HepG2 (cell line): ENCODE data around the gene IGLON5. TPM values are rescaled to one million over a fixed set of nuclear protein-coding genes. Genes with fewer than 3 reads are reported as not detected.
A peak's percentile ranks its signal among the peaks of the same experiment; 100 is the strongest.

ENCODE experiments used
- ARID4A ChIP-seq: sonication (generic); formaldehyde crosslinking; IDR thresholded peaks from 2 replicates; pipeline ENCODE4 v1.5.0; 2020; ENCODE audit warnings: mild to moderate bottlenecking, missing genetic modification reagents, borderline replicate concordance
- BRF2 ChIP-seq: sonication (generic); formaldehyde crosslinking; IDR thresholded peaks from 2 replicates; pipeline ENCODE4 v1.8.1; 2022; ENCODE audit warnings: mild to moderate bottlenecking, missing genetic modification reagents
- CSRNP1 ChIP-seq: sonication (generic); formaldehyde crosslinking; IDR thresholded peaks from 2 replicates; pipeline ENCODE4 v1.8.1; 2023; ENCODE audit warnings: mild to moderate bottlenecking, missing genetic modification reagents
- DMAP1 ChIP-seq: IDR thresholded peaks from 2 replicates; pipeline ENCODE4 v1.6.1; 2016
- DNMT1 ChIP-seq: sonication (generic); formaldehyde crosslinking; IDR thresholded peaks from 2 replicates; pipeline ENCODE4 v1.5.1; 2020; ENCODE audit warnings: mild to moderate bottlenecking, missing genetic modification reagents
- HOXA3 ChIP-seq: sonication (generic); formaldehyde crosslinking; IDR thresholded peaks from 2 replicates; pipeline ENCODE4 v1.5.0; 2020; ENCODE audit warnings: missing genetic modification reagents
- NFATC3 ChIP-seq: sonication (generic); formaldehyde crosslinking; IDR thresholded peaks from 2 replicates; pipeline ENCODE4 v1.5.1; 2020; ENCODE audit warnings: mild to moderate bottlenecking, missing genetic modification reagents
- NFYB ChIP-seq: sonication (generic); formaldehyde crosslinking; IDR thresholded peaks from 2 replicates; pipeline ENCODE4 v1.4.0; 2020; ENCODE audit warnings: missing genetic modification reagents
- RFXAP ChIP-seq: sonication (generic); formaldehyde crosslinking; IDR thresholded peaks from 2 replicates; pipeline ENCODE4 v1.4.0; 2020; ENCODE audit warnings: missing genetic modification reagents, borderline replicate concordance
- SP1 ChIP-seq, 2 experiments: fragments of 450-650 bp in 1 of 2; sonication (generic) in 1 of 2; formaldehyde crosslinking in 1 of 2; IDR thresholded peaks; 2 replicates each; pipeline versions ENCODE4 v1.4.0 to v1.6.1; 2016 to 2020; ENCODE audit warnings: missing genetic modification reagents in 1 of 2
- XRCC5 ChIP-seq: fragments of 200-400 bp; formaldehyde crosslinking; optimal IDR thresholded peaks from 2 replicates; pipeline ENCODE3; 2017; ENCODE audit warnings: mild to moderate bottlenecking, low read length
- ZBTB26 ChIP-seq: IDR thresholded peaks from 2 replicates; pipeline ENCODE4 v1.6.1; 2016; ENCODE audit warnings: missing compliant biosample characterization, missing genetic modification reagents, borderline replicate concordance
- ZBTB7A ChIP-seq: sonication (generic); formaldehyde crosslinking; IDR thresholded peaks from 2 replicates; pipeline ENCODE4 v1.8.0; 2022; ENCODE audit warnings: mild to moderate bottlenecking, missing genetic modification reagents
- ZKSCAN5 ChIP-seq: sonication (generic); formaldehyde crosslinking; IDR thresholded peaks from 2 replicates; pipeline ENCODE4 v1.5.1; 2020; ENCODE audit warnings: mild to moderate bottlenecking, missing genetic modification reagents
- ZKSCAN8 ChIP-seq: IDR thresholded peaks from 2 replicates; pipeline ENCODE4 v1.6.1; 2016; ENCODE audit warnings: borderline replicate concordance, missing genetic modification reagents, missing compliant biosample characterization
- ZNF101 ChIP-seq: sonication (generic); formaldehyde crosslinking; IDR thresholded peaks from 2 replicates; pipeline ENCODE4 v1.4.0; 2020; ENCODE audit warnings: mild to moderate bottlenecking, low read depth, missing genetic modification reagents, borderline replicate concordance
- ZNF33B ChIP-seq: sonication (generic); formaldehyde crosslinking; IDR thresholded peaks from 2 replicates; pipeline ENCODE4 v1.5.1; 2020; ENCODE audit warnings: mild to moderate bottlenecking, missing genetic modification reagents
- ZNF557 ChIP-seq: sonication (generic); formaldehyde crosslinking; IDR thresholded peaks from 2 replicates; pipeline ENCODE4 v1.4.0; 2020; ENCODE audit warnings: missing genetic modification reagents
- ZNF75D ChIP-seq: sonication (generic); formaldehyde crosslinking; IDR thresholded peaks from 2 replicates; pipeline ENCODE4 v1.8.1; 2023; ENCODE audit warnings: missing genetic modification reagents, mild to moderate bottlenecking, borderline replicate concordance
- ZNF792 ChIP-seq: IDR thresholded peaks from 2 replicates; pipeline ENCODE4 v1.6.1; 2016
- polyA plus RNA-seq, 8 experiments: library from polyadenylated mRNA; depleted of rRNA in 3 of 8; stranded (reverse) in 7 of 8; unstranded in 1 of 8; fragments of >200 nt; fragmentation: Illumina TruSeq in 4 of 8; extraction: Trizol in 4 of 8; gene quantifications; 2 replicates each; pipeline versions ENCODE4 v1.2.1 to v1.2.3, GENCODE V29; 2011 to 2016; ENCODE audit warnings: low read depth in 4 of 8, missing spikeins in 1 of 8, mixed read lengths in 1 of 8; ENCODE audit not compliant: insufficient read depth in 1 of 8
- total RNA-seq, 5 experiments: library from RNA; depleted of rRNA; stranded (reverse); fragments of >200 nt; fragmentation: Illumina TruSeq; extraction: Trizol; gene quantifications; 2 replicates each; pipeline ENCODE4 v1.2.3, GENCODE V29; 2016; ENCODE audit warnings: low read depth in 1 of 5

Gene IGLON5
- total and polyA plus RNA-seq, 2 of the 13 experiments (the other 11 are each of a cell fraction or from before 2014, with no cell fraction given) = 0.04 to 5.7 TPM

- TF ChIP-seq NFYB (CRISPR knock-in tag) (peak; percentile 78), ZKSCAN5 (CRISPR knock-in tag) (no peak), ZNF101 (CRISPR knock-in tag) (no peak), DNMT1 (CRISPR knock-in tag) (no peak), CSRNP1 (no peak; the same call in 1 of the 2 replicates), RFXAP (no peak), ZBTB26 (CRISPR knock-in tag) (peak; percentile 9; the same call in 1 of the 2 replicates), HOXA3 (no peak), ZKSCAN8 (CRISPR knock-in tag) (no peak), ZNF792 (CRISPR knock-in tag) (peak; percentile 19; the same call in 1 of the 2 replicates), DMAP1 (CRISPR knock-in tag) (peak; percentile 4; the same call in 1 of the 2 replicates), ARID4A (CRISPR knock-in tag) (no peak; the same call in 1 of the 2 replicates), NFATC3 (CRISPR knock-in tag) (no peak), ZNF557 (no peak), XRCC5 (peak; percentile 19), ZNF33B (no peak; the same call in 1 of the 2 replicates), ZNF75D (CRISPR knock-in tag) (no peak), SP1 (IDR thresholded peaks at IDR 0.05) (no peak), SP1 (CRISPR knock-in tag; IDR thresholded peaks at IDR 0.05) (no peak; the same call in 1 of the 2 replicates), BRF2 (CRISPR knock-in tag) (0 out of 2 replicates have a peak, but pooled peaks have one; percentile 46), ZBTB7A (no peak)
These were observed 55.2 kb downstream of the IGLON5 start (continued) for GRCh38 chr19:51366389-51367254.
